HepG2 (cell line): ENCODE measurements around the gene INPP5E. TPM values are rescaled to one million over a fixed set of nuclear protein-coding genes. Genes with fewer than 3 reads are reported as not detected.

Experiments used
- ATAC-seq: fragments of 200-7000 bp; cut with Tn5 transposase; 3 replicates; pipeline ENCODE4 v1.9.1; 2020; ENCODE audit warnings: mild to moderate bottlenecking, moderate library complexity
- BruUV-seq: library from RNA; stranded (reverse); fragments of 400-500 nt; replicated peaks from 2 replicates; lab custom pipeline; 2021; lab: Mats Ljungman, UMichigan
- CTCF ChIA-PET: fragments of 300-600 bp; formaldehyde crosslinking; extraction: SDS; loops from one replicate; lab custom pipeline; 2021; ENCODE audit warnings: low total read pairs, inconsistent platforms, low intra/inter-chr PET ratio; lab: Yijun Ruan, JAX
- POLR2A ChIA-PET: fragments of 350-600 bp; sonication (Branson Sonifier 250); formaldehyde crosslinking; loops from one replicate; lab custom pipeline; 2020; ENCODE audit warnings: antibody characterized with exemption, inconsistent platforms; lab: Yijun Ruan, JAX
- DNase-seq: peaks from one replicate; pipeline ENCODE4 v3.0.0-alpha.2; 2015; ENCODE audit warnings: low spot score
- FAIRE-seq: peaks from 3 replicates; lab custom pipeline; 2011; peaks lifted over from hg19 to GRCh38; lab: Jason Lieb, UNC
- H2AFZ ChIP-seq: one replicate; pipeline ENCODE4 v1.6.1; 2011; ENCODE audit warnings: low read length, inconsistent platforms
- H3K27ac ChIP-seq: fragments of 300-600 bp; 3 replicates; pipeline ENCODE4 v1.8.0; 2011; ENCODE audit warnings: mixed run types, mild to moderate bottlenecking, mixed read lengths, low read length, inconsistent platforms; ENCODE audit not compliant: insufficient read depth; ENCODE audit errors: extremely low read length
- H3K27me3 ChIP-seq, 2 experiments: fragments of 200-600 bp in 1 of 2; 2 replicates in 1 of 2; 3 replicates in 1 of 2; pipeline versions ENCODE4 v1.6.0 to v1.8.0; 2011; ENCODE audit warnings: low read length in 2 of 2, mild to moderate bottlenecking in 2 of 2, moderate library complexity in 2 of 2, inconsistent platforms in 1 of 2; ENCODE audit not compliant: insufficient read depth in 2 of 2, control insufficient read depth in 1 of 2
- H3K36me3 ChIP-seq, 2 experiments: fragments of 200-600 bp in 1 of 2; replicated peaks in 1 of 2; 2 replicates in 1 of 2; 3 replicates in 1 of 2; pipeline versions ENCODE4 v1.5.1 to v1.8.0; 2011; ENCODE audit warnings: low read length in 2 of 2, inconsistent platforms in 1 of 2; ENCODE audit not compliant: insufficient read depth in 2 of 2, control insufficient read depth in 1 of 2
- H3K4me1 ChIP-seq: 2 replicates; pipeline ENCODE4 v1.5.1; 2012; ENCODE audit warnings: low read length, inconsistent platforms; ENCODE audit not compliant: insufficient read depth
- H3K4me2 ChIP-seq: 2 replicates; pipeline ENCODE4 v1.6.0; 2011; ENCODE audit warnings: low read depth, low read length, inconsistent platforms
- H3K4me3 ChIP-seq, 3 experiments: fragments of 200-600 bp in 1 of 3; sonication (generic), shearing (Covaris generic) in 1 of 3; replicated peaks in 1 of 3; 2 replicates each; pipeline ENCODE4 v1.5.1; 2011 to 2016; ENCODE audit warnings: low read length in 3 of 3, inconsistent platforms in 2 of 3, low read depth in 2 of 3, mild to moderate bottlenecking in 2 of 3, control low read depth in 1 of 3, mixed read lengths in 1 of 3; ENCODE audit not compliant: insufficient read depth in 1 of 3
- H3K79me2 ChIP-seq: one replicate; pipeline ENCODE4 v1.6.1; 2011; ENCODE audit warnings: low read length, inconsistent platforms; ENCODE audit not compliant: insufficient read depth
- H3K9ac ChIP-seq: 2 replicates; pipeline ENCODE4 v1.6.0; 2011; ENCODE audit warnings: mild to moderate bottlenecking, low read depth, low read length, inconsistent platforms; ENCODE audit not compliant: insufficient read depth
- H3K9me3 ChIP-seq: 2 replicates; pipeline ENCODE4 v1.5.1; 2012; ENCODE audit warnings: mild to moderate bottlenecking, low read length
- H4K20me1 ChIP-seq: 2 replicates; pipeline ENCODE4 v1.6.0; 2011; ENCODE audit warnings: inconsistent platforms, mild to moderate bottlenecking, low read length, moderate library complexity; ENCODE audit not compliant: insufficient read depth
- AGO2 ChIP-seq: fragments of 200-400 bp; formaldehyde crosslinking; optimal IDR thresholded peaks from 2 replicates; pipeline ENCODE3; 2017; ENCODE audit warnings: mild to moderate bottlenecking, low read depth, low read length, moderate library complexity
- ARHGAP35 ChIP-seq: sonication (generic); formaldehyde crosslinking; IDR thresholded peaks from 2 replicates; pipeline ENCODE4 v1.9.0; 2022; ENCODE audit warnings: mild to moderate bottlenecking, inconsistent platforms, moderate library complexity, missing genetic modification reagents, borderline replicate concordance
- ERF ChIP-seq: IDR thresholded peaks from 2 replicates; pipeline ENCODE4 v1.6.1; 2018; ENCODE audit warnings: missing biosample characterization, missing genetic modification reagents
- HOXA9 ChIP-seq: sonication (generic); formaldehyde crosslinking; IDR thresholded peaks from 2 replicates; pipeline ENCODE4 v1.8.1; 2022; ENCODE audit warnings: missing genetic modification reagents, mild to moderate bottlenecking, moderate library complexity, borderline replicate concordance
- KLF16 ChIP-seq, 2 experiments: sonication (generic) in 1 of 2; formaldehyde crosslinking in 1 of 2; IDR thresholded peaks; 2 replicates each; pipeline versions ENCODE4 v1.6.1 to v1.8.0; 2016 to 2023; ENCODE audit warnings: missing genetic modification reagents in 2 of 2, missing compliant biosample characterization in 1 of 2
- MXD4 ChIP-seq: IDR thresholded peaks from 2 replicates; pipeline ENCODE4 v1.6.1; 2016; ENCODE audit warnings: mild to moderate bottlenecking, missing biosample characterization, missing genetic modification reagents
- NPAS2 ChIP-seq: sonication (generic); formaldehyde crosslinking; IDR thresholded peaks from 2 replicates; pipeline ENCODE4 v1.8.0; 2022; ENCODE audit warnings: mild to moderate bottlenecking, missing genetic modification reagents, borderline replicate concordance
- POLR2A ChIP-seq, 2 experiments: IDR thresholded peaks; 2 replicates each; pipeline ENCODE4 v1.6.1; 2011; ENCODE audit warnings: low read depth in 2 of 2, low read length in 2 of 2, mild to moderate bottlenecking in 1 of 2, moderate library complexity in 1 of 2; ENCODE audit not compliant: insufficient read depth in 1 of 2
- TCF7 ChIP-seq: sonication (generic); IDR thresholded peaks from 2 replicates; pipeline ENCODE4 v1.6.1; 2016; ENCODE audit warnings: antibody characterized with exemption, low read depth
- ZNF552 ChIP-seq: sonication (generic); formaldehyde crosslinking; IDR thresholded peaks from 2 replicates; pipeline ENCODE4 v1.9.0; 2022; ENCODE audit warnings: missing genetic modification reagents, mild to moderate bottlenecking, borderline replicate concordance
- ZNF768 ChIP-seq: sonication (generic); formaldehyde crosslinking; IDR thresholded peaks from 2 replicates; pipeline ENCODE4 v1.4.0; 2020; ENCODE audit warnings: missing genetic modification reagents
- WGBS: methylation state at CpG from one replicate; pipeline ENCODE4 v1.1.6; 2017; ENCODE audit warnings: low lambda C conversion rate; 5-methylcytosine and 5-hydroxymethylcytosine counted together
- in situ Hi-C: cut with HindIII; loops from 2 replicates; pipeline ENCODE4 v1.10.0; 2017; ENCODE audit warnings: low pct_unique_long_range_greater_than_20kb; ENCODE audit not compliant: extremely low pct_ligation_motif_present
- intact Hi-C: fragments of 100-400 bp; cut with micrococcal nuclease; formaldehyde crosslinking; loops from one replicate; pipeline ENCODE4 v1.10.0; 2022; ENCODE audit not compliant: unreplicated experiment
- polyA plus RNA-seq, 8 experiments: library from polyadenylated mRNA; depleted of rRNA in 3 of 8; stranded (reverse) in 7 of 8; unstranded in 1 of 8; fragments of >200 nt; fragmentation: Illumina TruSeq in 4 of 8; extraction: Trizol in 4 of 8; gene quantifications; 2 replicates each; pipeline versions ENCODE4 v1.2.1 to v1.2.3, GENCODE V29; 2011 to 2016; ENCODE audit warnings: low read depth in 4 of 8, missing spikeins in 1 of 8, mixed read lengths in 1 of 8; ENCODE audit not compliant: insufficient read depth in 1 of 8
- total RNA-seq, 5 experiments: library from RNA; depleted of rRNA; stranded (reverse); fragments of >200 nt; fragmentation: Illumina TruSeq; extraction: Trizol; gene quantifications; 2 replicates each; pipeline ENCODE4 v1.2.3, GENCODE V29; 2016; ENCODE audit warnings: low read depth in 1 of 5
- TF ChIP-seq, protein P1 (sequence below): sonication (generic); formaldehyde crosslinking; IDR thresholded peaks from 2 replicates; pipeline ENCODE4 v1.5.1; 2020; ENCODE audit warnings: missing genetic modification reagents, mild to moderate bottlenecking, borderline replicate concordance
- TF ChIP-seq, protein P2 (sequence below): sonication (generic); formaldehyde crosslinking; IDR thresholded peaks from 2 replicates; pipeline ENCODE4 v1.8.1; 2023; ENCODE audit warnings: mild to moderate bottlenecking, missing genetic modification reagents, borderline replicate concordance
- TF ChIP-seq, protein P3 (sequence below): IDR thresholded peaks from 2 replicates; pipeline ENCODE4 v1.6.1; 2018; ENCODE audit warnings: missing genetic modification reagents, mild to moderate bottlenecking, missing compliant biosample characterization

Gene INPP5E
- total and polyA plus RNA-seq, 2 of the 13 experiments (the other 11 are each of a cell fraction or from before 2014, with no cell fraction given), result 5.5 TPM

DNA sequence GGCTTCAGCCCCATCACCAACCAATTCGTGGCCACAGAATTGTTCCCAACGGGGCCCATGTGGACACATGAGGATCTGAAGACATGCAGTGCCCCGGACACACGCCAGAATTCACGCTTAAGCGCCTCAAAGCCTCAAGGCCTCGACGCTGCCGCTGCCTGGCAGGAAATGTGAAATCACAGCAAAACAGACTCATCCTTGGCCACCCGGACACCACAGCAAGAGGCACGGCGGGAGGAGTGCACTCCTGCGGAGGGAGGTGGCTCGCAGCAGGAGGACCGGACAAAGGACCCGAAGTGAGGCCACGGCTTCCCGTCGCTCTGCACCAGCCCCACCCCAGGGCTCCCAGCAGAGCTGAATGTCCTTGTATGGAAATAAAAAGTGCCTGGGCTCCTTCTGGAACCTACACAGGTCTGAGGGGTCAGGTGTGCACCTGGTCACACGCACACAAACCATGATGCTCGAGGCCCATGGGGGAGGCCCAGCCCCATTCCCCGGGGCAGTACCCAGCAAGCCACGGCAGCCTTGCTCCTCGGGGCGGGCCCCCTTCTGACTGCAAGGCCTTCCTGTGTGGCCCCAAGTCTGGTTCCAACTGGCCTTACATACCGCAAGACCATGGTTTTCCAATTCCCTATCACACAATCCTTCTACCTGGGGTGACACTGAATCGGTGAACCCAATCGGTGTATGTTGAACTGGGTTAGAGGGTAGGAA is 33.2 kb upstream of the INPP5E start:
- BruUV-seq, result no TSS peak
- FAIRE-seq (no peak), ATAC-seq (no peak), DNase-seq (no peak)
- no peak overlapping the region for H3K9ac ChIP-seq
- no peaks in the 10 kb centered on the region for H3K9me3 ChIP-seq
- TF ChIP-seq ZNF768 (CRISPR knock-in tag) (peak; percentile 15; the same call in 1 of the 2 replicates), TCF7 (no peak), AGO2 (peak; percentile 31)
- TF ChIP-seq, protein P1, sequence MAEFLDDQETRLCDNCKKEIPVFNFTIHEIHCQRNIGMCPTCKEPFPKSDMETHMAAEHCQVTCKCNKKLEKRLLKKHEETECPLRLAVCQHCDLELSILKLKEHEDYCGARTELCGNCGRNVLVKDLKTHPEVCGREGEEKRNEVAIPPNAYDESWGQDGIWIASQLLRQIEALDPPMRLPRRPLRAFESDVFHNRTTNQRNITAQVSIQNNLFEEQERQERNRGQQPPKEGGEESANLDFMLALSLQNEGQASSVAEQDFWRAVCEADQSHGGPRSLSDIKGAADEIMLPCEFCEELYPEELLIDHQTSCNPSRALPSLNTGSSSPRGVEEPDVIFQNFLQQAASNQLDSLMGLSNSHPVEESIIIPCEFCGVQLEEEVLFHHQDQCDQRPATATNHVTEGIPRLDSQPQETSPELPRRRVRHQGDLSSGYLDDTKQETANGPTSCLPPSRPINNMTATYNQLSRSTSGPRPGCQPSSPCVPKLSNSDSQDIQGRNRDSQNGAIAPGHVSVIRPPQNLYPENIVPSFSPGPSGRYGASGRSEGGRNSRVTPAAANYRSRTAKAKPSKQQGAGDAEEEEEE (CRISPR knock-in tag), result no peak
- no peak overlapping the region for H2AFZ ChIP-seq
- H4K20me1 ChIP-seq, result peaks cover 16% of the 10 kb centered on the region; the same call in 1 of the 2 replicates
- no peaks in the 10 kb centered on the region for H3K27me3 ChIP-seq
- H3K36me3 ChIP-seq, result peaks cover 46 to 98% of the 10 kb centered on the region in 2 experiments
- H3K4me2 ChIP-seq, result no peak overlapping the region
- no peaks in the 10 kb centered on the region for H3K4me1 ChIP-seq
- intact Hi-C loops (no loop called here), in situ Hi-C loops (no loop called here)
- ChIA-PET POLR2A (no interaction called here), CTCF (no interaction called here)
- H3K27ac ChIP-seq, result no peak overlapping the region
- WGBS, result 92% methylated on average over 15 of the region's 28 CpGs
- H3K4me3 ChIP-seq, result no peak overlapping the region
- peaks cover 3% of the 10 kb centered on the region for H3K79me2 ChIP-seq

DNA sequence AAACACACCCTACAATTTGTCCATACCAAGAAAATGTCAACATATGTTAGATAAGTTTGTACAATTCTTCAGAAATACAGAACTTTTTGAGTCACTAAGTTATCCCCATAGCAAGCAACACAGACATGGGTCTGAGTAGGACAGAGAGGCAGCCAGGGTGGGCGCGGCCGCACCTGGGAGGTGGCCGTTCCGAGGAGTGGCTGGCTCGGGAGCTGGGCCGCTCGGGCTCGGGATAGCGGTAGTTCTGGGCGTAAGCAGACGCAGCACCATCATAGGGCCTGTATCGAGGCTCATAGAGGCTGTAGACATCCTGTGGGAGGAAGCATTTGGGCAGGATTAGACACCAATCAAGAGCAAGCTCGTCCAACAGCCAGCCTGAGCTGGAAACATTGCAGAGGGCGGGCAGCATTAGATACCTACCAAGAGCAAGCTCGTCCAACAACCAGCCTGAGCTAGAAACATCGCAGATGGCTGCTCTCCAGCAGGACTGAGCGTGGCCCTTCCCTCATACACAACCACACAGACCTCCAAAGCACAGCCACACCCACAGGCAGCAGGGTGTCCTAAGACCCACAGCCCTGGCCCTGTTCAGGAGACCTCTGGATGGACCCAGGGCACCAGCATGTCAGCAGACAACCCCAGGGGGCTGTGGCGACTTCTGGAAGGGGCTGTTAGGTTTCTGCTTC is 32.3 kb upstream of the INPP5E start:
- Histone ChIP-seq H3K9me3 (no peaks in the 10 kb centered on the region), H3K79me2 (no peaks in the 10 kb centered on the region), H3K9ac (no peak overlapping the region), H2AFZ (no peak overlapping the region), H3K4me3 (no peak overlapping the region), H4K20me1 (peaks cover 10% of the 10 kb centered on the region; the same call in 1 of the 2 replicates), H3K27ac (no peak overlapping the region), H3K4me1 (no peaks in the 10 kb centered on the region), H3K27me3 (no peaks in the 10 kb centered on the region), H3K36me3 (peaks cover 43 to 97% of the 10 kb centered on the region in 2 experiments), H3K4me2 (no peak overlapping the region)
- in situ Hi-C loops, result no loop called here
- ATAC-seq, result no peak
- BruUV-seq, result no TSS peak
- POLR2A ChIA-PET, result no interaction called here
- 95% methylated on average over 15 of the region's 19 CpGs for WGBS
- DNase-seq, result no peak
- intact Hi-C loops, result no loop called here
- FAIRE-seq, result no peak
- CTCF ChIA-PET, result no interaction called here
- no peak for TF ChIP-seq POLR2A (IDR thresholded peaks at IDR 0.05; ENCODE audit: insufficient read depth in 1 of 2, low read depth in 2 of 2, low read length in 2 of 2)
- TF ChIP-seq NPAS2 (CRISPR knock-in tag), result no peak
- no peak for TF ChIP-seq ARHGAP35
- TF ChIP-seq ZNF552 (CRISPR knock-in tag), result no peak
- TF ChIP-seq, protein P2, sequence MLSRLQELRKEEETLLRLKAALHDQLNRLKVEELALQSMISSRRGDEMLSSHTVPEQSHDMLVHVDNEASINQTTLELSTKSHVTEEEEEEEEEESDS (CRISPR knock-in tag), result no peak
- TF ChIP-seq KLF16 (CRISPR knock-in tag; IDR thresholded peaks at IDR 0.05), result no peak
- no peak for TF ChIP-seq MXD4 (CRISPR knock-in tag)
- TF ChIP-seq, protein P3, sequence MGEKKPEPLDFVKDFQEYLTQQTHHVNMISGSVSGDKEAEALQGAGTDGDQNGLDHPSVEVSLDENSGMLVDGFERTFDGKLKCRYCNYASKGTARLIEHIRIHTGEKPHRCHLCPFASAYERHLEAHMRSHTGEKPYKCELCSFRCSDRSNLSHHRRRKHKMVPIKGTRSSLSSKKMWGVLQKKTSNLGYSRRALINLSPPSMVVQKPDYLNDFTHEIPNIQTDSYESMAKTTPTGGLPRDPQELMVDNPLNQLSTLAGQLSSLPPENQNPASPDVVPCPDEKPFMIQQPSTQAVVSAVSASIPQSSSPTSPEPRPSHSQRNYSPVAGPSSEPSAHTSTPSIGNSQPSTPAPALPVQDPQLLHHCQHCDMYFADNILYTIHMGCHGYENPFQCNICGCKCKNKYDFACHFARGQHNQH (CRISPR knock-in tag), result no peak
- no peak for TF ChIP-seq ERF (CRISPR knock-in tag)
- no peak for TF ChIP-seq HOXA9
